ENCODE data around the gene NAV3. TPM values are rescaled to one million over a fixed set of nuclear protein-coding genes. Genes with fewer than 3 reads are reported as not detected.

NAV3 gene, protein sequence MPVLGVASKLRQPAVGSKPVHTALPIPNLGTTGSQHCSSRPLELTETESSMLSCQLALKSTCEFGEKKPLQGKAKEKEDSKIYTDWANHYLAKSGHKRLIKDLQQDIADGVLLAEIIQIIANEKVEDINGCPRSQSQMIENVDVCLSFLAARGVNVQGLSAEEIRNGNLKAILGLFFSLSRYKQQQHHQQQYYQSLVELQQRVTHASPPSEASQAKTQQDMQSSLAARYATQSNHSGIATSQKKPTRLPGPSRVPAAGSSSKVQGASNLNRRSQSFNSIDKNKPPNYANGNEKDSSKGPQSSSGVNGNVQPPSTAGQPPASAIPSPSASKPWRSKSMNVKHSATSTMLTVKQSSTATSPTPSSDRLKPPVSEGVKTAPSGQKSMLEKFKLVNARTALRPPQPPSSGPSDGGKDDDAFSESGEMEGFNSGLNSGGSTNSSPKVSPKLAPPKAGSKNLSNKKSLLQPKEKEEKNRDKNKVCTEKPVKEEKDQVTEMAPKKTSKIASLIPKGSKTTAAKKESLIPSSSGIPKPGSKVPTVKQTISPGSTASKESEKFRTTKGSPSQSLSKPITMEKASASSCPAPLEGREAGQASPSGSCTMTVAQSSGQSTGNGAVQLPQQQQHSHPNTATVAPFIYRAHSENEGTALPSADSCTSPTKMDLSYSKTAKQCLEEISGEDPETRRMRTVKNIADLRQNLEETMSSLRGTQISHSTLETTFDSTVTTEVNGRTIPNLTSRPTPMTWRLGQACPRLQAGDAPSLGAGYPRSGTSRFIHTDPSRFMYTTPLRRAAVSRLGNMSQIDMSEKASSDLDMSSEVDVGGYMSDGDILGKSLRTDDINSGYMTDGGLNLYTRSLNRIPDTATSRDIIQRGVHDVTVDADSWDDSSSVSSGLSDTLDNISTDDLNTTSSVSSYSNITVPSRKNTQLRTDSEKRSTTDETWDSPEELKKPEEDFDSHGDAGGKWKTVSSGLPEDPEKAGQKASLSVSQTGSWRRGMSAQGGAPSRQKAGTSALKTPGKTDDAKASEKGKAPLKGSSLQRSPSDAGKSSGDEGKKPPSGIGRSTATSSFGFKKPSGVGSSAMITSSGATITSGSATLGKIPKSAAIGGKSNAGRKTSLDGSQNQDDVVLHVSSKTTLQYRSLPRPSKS (N-terminal part only)
- total RNA-seq (not detected), polyA plus RNA-seq (not detected), total RNA-seq (0 to 0.09 (median 0) reads per million in 6 experiments)

DNA sequence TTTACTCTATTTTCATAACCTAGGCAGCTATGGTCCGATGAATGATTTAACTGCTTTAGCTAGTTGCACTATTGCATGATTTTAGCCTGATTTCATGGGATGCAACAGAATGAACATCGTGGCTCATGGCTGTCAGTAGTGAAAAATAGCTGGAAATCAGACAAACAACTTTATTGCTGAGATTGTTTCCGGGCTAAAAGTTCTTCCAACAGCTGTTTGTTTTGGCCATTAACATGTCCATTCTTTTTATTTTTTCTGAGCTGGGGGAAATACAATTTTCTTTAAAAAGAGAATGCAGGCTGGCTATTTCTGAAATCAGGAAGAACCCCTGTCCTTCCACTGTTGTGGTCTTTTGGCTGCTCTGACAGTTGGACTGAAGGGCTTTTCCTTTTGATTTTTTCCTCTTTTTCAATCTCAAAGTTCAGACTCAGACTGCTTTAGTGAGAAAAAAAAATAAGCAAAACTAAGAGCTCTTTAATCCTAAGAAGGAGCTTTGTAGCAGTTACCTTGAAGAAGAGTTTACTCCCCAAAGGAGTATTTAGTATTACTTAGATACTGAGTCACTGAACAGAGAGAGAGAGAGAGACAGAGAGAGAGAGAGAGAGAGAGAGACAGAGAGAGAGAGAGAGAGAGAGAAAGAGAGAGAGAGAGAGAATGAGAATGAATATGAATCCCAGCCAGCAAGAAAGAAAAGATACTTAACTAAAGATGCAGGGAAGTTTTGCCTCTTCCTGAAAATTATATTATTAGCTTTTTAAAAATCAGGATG, at the start of gene NAV3:
Gene NAV3 (plus strand): TSS at position 312 of the 769 bp plus-strand sequence. CDS start 568 bp downstream, outside the sequence.
- peaks cover 0 to 1% (median 0%) of the 10 kb centered on the region in 4 donors for H3K4me1 Mint-ChIP-seq
- no peak for DNase-seq
- POLR2A ChIA-PET, result no interaction called here
- H3K36me3 Mint-ChIP-seq, result no peaks in the 10 kb centered on the region
- H3K27ac Mint-ChIP-seq, result no peak within 1 kb of the TSS
- H3K4me3 Mint-ChIP-seq, result no peak within 1 kb of the TSS
- H3K27me3 Mint-ChIP-seq, result no peaks in the 10 kb centered on the region
- peaks cover 0 to 20% (median 2%) of the 10 kb centered on the region in 9 donors for H3K9me3 Mint-ChIP-seq
- ATAC-seq, result no peak

DNA sequence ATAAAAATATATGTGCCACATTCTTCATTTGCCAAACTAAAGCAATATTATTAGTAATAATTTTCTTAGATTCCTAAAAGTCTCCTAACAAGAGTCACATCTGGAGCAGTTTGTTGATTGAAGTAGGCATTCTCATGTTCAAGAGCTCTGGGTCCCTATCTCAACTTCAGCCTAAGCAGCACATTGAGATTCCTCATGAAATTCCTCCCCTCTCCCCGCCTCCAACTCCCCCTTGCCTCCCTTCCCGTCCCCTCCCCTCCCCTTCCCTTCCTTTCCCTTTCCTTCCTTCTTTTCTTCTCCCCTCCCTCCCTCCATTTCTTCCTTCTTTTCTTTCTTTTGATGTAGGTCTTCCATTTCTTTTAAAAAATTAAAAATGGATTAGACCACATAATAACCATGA, 48.7 kb upstream of the NAV3 start:
- Mint-ChIP-seq H3K4me3 (no peak overlapping the region), H3K4me1 (no peaks in the 10 kb centered on the region), H3K27me3 (no peaks in the 10 kb centered on the region), H3K27ac (no peak overlapping the region), H3K9me3 (peaks cover 0 to 19% (median 2%) of the 10 kb centered on the region in 9 donors), H3K36me3 (no peaks in the 10 kb centered on the region)
- POLR2A ChIA-PET, result no interaction called here
- no peak for DNase-seq
- ATAC-seq, result no peak

DNA sequence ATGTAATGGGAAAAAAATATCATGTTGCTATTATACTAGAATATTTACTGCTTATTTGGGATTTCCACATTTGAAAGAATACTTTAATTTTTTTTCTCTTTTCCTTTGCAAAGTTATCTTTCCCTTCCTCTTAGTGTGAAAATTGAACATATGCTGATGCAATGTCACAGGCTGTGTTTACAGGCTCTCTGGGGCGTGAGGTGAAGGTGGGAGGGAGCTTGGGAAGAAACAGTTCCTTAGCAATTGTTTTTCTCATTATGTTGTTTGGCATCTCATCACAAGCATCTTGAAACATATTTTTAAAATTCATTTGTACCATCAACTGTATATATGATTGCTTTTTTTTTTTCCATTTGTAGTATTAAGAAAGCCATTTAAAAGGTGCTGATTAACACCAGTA, 47.9 kb upstream of the NAV3 start:
- Mint-ChIP-seq H3K4me3 (no peak overlapping the region), H3K27me3 (no peaks in the 10 kb centered on the region), H3K4me1 (no peaks in the 10 kb centered on the region), H3K27ac (no peak overlapping the region), H3K36me3 (no peaks in the 10 kb centered on the region), H3K9me3 (peaks cover 0 to 19% (median 2%) of the 10 kb centered on the region in 9 donors)
- ATAC-seq (no peak), DNase-seq (no peak)
- POLR2A ChIA-PET, result no interaction called here

DNA sequence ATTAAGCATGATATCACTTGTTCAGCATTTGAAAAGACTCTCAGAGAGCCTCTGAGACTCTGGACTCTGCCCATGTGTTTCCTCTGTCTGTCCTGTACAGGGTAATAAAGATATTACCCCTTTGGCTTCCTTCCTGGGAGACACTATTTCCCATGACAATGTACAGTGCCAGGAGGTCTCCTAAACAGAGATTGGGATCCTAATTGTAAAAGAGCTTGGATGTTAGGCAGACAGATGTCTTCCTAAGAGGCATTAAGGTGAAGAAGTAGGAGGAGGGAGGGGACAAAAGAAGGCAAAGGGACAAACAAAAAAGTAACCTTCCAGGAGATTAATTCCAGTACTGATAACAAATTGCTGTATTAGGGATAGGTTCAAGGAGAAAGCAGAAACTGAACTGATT, 45.5 kb upstream of the NAV3 start:
- Mint-ChIP-seq H3K4me1 (no peaks in the 10 kb centered on the region), H3K27ac (no peak overlapping the region), H3K27me3 (peaks cover 0 to 4% (median 0%) of the 10 kb centered on the region in 5 donors), H3K36me3 (no peaks in the 10 kb centered on the region), H3K9me3 (peaks cover 0 to 32% (median 5%) of the 10 kb centered on the region in 9 donors), H3K4me3 (no peak overlapping the region)
- POLR2A ChIA-PET, result no interaction called here
- ATAC-seq, result no peak
- no peak for DNase-seq

DNA sequence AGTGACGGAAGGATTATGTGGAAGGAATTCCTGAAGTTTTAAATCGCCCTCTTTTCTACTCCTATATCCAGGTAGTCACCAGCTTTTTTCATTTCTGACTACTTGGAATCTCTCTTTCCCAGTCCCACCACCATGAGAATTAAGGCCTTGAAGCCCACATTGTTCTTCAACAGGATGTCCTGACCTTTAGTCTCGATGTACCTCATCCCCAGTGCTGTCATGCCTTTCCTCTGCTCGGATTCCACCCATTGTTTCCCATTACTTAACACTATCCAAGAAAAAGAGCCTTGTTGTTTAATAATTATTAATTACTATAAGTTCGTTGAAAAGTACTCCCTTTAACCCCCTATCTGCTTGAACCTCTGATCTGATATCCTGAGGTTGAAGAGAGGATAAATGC, 44.0 kb upstream of the NAV3 start:
- POLR2A ChIA-PET, result no interaction called here

DNA sequence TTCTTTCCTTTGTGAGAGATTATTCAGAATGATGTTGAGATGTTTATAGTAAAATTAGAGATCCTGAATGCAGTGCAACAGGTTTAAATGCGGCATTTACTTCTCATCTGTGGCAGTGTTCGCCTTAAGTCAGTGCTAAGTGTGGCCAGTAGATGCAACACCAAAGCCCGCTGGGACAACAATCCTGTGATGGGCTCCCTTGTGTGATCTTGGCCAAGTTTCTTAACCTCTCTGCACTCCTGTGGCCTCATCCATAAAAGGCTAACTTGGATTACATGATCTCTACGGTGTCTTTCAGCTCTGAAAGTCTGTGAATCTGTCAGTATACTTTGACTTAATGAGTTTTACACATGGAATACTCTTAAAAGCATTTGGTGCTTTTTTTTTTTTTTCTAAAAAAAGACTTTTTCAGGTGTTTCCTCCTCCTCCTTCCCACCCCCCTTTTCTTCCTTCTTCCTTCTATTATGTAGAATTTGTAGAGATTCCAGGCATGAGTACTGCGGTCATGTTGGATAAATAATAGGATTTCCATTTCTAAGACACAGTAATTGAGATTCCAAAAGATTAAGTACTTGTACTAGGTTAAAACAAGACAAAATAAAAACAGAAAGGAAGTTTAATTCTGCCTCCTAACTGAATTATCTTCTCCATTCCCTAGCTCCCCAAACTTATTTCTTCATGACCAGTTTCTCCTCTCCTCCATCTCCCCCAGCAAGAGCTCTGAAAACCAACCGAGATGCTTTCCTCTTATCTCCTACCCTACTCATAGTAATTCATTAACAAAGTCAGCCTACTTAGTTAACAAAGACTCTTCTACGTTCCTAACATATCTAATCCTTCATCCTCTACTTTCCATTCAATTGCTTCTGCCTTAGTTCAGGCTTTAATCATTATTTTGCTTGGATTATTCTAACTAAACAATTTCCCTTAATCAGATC, 42.2 kb upstream of the NAV3 start:
- Mint-ChIP-seq H3K27me3 (peaks cover 0 to 4% (median 0%) of the 10 kb centered on the region in 5 donors), H3K4me1 (no peaks in the 10 kb centered on the region), H3K27ac (no peak overlapping the region), H3K9me3 (peaks cover 0 to 36% (median 6%) of the 10 kb centered on the region in 9 donors), H3K36me3 (no peaks in the 10 kb centered on the region), H3K4me3 (no peak overlapping the region)
- DNase-seq (no peak), ATAC-seq (no peak)
- POLR2A ChIA-PET, result no interaction called here

More for the DNA sequence above, 44.0 kb upstream of the NAV3 start:
- H3K36me3 Mint-ChIP-seq, result no peaks in the 10 kb centered on the region
- H3K4me1 Mint-ChIP-seq, result no peaks in the 10 kb centered on the region
- H3K9me3 Mint-ChIP-seq, result peaks cover 0 to 32% (median 5%) of the 10 kb centered on the region in 9 donors
- peaks cover 0 to 4% (median 0%) of the 10 kb centered on the region in 5 donors for H3K27me3 Mint-ChIP-seq
- H3K27ac Mint-ChIP-seq, result no peak overlapping the region
- DNase-seq (no peak), ATAC-seq (no peak)
- no peak overlapping the region for H3K4me3 Mint-ChIP-seq

DNA sequence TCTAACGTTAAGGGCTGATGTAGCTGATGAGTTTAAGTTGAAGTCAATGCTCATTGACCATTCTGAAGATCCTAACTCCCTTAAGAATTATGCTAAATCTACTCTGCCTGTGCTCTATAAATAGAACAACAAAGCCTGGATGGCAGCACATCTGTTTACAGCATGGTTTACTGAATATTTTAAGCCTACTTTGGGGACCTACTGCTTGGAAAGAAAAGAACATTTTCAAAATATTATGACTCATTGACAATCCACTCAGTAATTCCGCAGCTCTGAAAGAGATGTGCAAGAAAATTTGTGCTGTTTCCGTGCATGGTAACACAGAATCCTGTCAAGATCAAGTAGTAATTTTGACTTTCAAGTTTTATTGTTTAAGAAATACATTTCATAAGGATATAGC, 35.0 kb upstream of the NAV3 start:
- Mint-ChIP-seq H3K4me1 (no peaks in the 10 kb centered on the region), H3K27me3 (no peaks in the 10 kb centered on the region), H3K9me3 (peaks cover 0 to 15% (median 5%) of the 10 kb centered on the region in 9 donors), H3K36me3 (no peaks in the 10 kb centered on the region), H3K27ac (no peak overlapping the region), H3K4me3 (no peak overlapping the region)
- no peak for ATAC-seq
- no peak for DNase-seq
- POLR2A ChIA-PET, result no interaction called here

DNA sequence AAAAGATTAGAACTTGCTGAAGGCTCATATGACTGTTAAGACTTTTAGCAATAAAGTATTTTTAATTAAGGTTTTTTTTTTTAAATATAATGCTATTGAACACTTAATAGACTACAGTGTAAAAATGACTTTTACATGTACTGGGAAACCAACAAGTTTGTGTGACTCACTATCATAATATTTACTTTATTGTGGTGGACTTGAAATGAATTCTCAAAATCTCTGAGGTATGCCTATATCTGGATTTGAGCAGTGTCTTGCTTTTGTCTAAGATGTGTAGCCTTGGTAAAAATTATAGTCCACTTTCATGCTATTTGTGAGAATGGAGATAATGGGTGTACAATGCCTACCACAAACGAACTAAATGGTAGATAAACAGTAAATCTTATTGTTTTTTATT, 33.9 kb upstream of the NAV3 start:
- no peaks in the 10 kb centered on the region for H3K27me3 Mint-ChIP-seq
- DNase-seq (no peak), ATAC-seq (no peak)
- no peaks in the 10 kb centered on the region for H3K4me1 Mint-ChIP-seq
- POLR2A ChIA-PET, result no interaction called here
- no peak overlapping the region for H3K4me3 Mint-ChIP-seq
- no peak overlapping the region for H3K27ac Mint-ChIP-seq
- H3K36me3 Mint-ChIP-seq, result no peaks in the 10 kb centered on the region
- peaks cover 0 to 15% (median 4%) of the 10 kb centered on the region in 9 donors for H3K9me3 Mint-ChIP-seq

DNA sequence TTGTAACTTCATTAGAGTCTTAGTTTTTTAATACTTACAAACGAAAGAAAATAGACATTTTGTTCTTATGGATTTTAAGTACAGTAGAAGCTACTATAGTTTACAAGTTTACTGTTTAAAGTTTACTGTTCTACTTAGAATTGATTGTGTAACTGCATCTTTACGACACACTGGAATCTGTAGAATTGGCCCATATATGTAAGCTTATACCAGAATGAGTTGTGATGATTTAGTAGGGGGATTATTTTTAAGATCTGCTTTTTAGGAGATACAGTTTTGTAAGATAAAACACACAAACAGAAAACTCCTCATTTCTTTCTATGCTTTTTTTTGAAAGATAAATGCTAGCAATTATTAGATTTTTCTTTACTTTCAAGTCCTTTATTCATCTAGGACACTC, 30.2 kb upstream of the NAV3 start:
- POLR2A ChIA-PET, result no interaction called here
- peaks cover 0 to 8% (median 0%) of the 10 kb centered on the region in 3 donors for H3K36me3 Mint-ChIP-seq
- no peak overlapping the region for H3K27ac Mint-ChIP-seq
- DNase-seq, result no peak
- no peak for ATAC-seq
- no peaks in the 10 kb centered on the region for H3K4me1 Mint-ChIP-seq
- no peak overlapping the region for H3K4me3 Mint-ChIP-seq
- no peaks in the 10 kb centered on the region for H3K27me3 Mint-ChIP-seq
- H3K9me3 Mint-ChIP-seq, result peaks cover 0 to 22% (median 15%) of the 10 kb centered on the region in 9 donors

DNA sequence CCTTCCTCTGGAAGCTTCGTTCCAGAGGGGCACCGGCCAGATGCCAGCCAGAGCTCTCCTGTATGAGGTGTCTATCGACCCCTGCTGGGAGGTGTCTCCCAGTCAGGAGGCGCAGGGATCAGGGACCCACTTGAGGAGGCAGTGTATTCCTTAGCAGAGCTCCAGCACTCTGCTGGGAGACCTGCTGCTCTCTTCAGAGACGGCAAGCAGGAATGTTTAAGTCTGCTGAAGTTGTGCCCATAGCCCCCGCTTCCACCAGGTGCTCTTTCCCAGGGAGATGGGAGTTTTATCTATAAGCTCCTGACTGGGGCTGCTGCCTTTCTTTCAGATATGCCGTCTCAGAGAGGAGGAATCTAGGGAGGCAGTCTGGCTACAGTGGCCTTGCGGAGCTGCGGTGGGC, 22.2 kb upstream of the NAV3 start:
- POLR2A ChIA-PET, result no interaction called here
- no peak overlapping the region for H3K27ac Mint-ChIP-seq
- no peak overlapping the region for H3K4me3 Mint-ChIP-seq
- no peaks in the 10 kb centered on the region for H3K4me1 Mint-ChIP-seq
- DNase-seq, result no peak
- peaks cover 0 to 50% (median 19%) of the 10 kb centered on the region in 9 donors for H3K9me3 Mint-ChIP-seq
- H3K36me3 Mint-ChIP-seq, result peaks cover 0 to 8% (median 0%) of the 10 kb centered on the region in 3 donors
- no peak for ATAC-seq
- H3K27me3 Mint-ChIP-seq, result no peaks in the 10 kb centered on the region

DNA sequence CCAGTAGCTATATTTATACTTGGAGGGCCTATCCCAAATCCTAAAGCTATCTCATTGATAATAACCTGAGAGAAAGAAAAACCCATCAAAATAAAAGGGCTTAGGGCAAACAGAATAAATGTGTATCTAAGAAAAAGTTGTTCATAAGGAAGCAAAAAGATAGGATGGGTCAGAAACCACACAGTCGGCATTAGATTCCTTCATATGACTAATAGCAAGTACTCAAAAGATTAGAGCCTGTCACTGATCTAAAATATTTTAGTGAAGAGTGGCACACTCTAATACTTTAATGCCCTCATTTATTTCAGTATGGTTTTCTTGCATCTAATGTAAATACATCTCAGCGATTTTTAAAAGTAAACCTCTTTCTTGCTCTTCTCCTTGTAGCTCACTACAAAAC, 17.1 kb upstream of the NAV3 start:
- no peak overlapping the region for H3K4me3 Mint-ChIP-seq
- no peaks in the 10 kb centered on the region for H3K4me1 Mint-ChIP-seq
- no peaks in the 10 kb centered on the region for H3K36me3 Mint-ChIP-seq
- H3K27me3 Mint-ChIP-seq, result no peaks in the 10 kb centered on the region
- DNase-seq (no peak), ATAC-seq (no peak)
- H3K27ac Mint-ChIP-seq, result no peak overlapping the region
- POLR2A ChIA-PET, result no interaction called here
- peaks cover 0 to 10% (median 2%) of the 10 kb centered on the region in 9 donors for H3K9me3 Mint-ChIP-seq

Data from naive thymus-derived CD8-positive, alpha-beta T cell (primary cell).